Sigmoid colon (tissue), 7 donors: ENCODE data around the gene NKAIN1. TPM values are rescaled to one million over a fixed set of nuclear protein-coding genes. Genes with fewer than 3 reads are reported as not detected.
"Not testable (repeated sequence)": the region's sequence is repeated elsewhere in the genome, so short reads cannot be mapped to it uniquely, and the experiment has no call there.

Experiments used
- DNase-seq: peaks from one replicate; pipeline ENCODE4 v3.0.0-alpha.2; 2019
- H3K27ac ChIP-seq, 4 donors: fragments of 200-600 bp; sonication (generic); one replicate each; pipeline ENCODE4 v1.5.1; 2016 to 2019; ENCODE audit warnings: mild to moderate bottlenecking in 1 of 4
- H3K27me3 ChIP-seq, 3 donors: fragments of 200-600 bp; sonication (generic); one replicate each; pipeline ENCODE4 v1.5.1; 2019; ENCODE audit warnings: mild to moderate bottlenecking in 1 of 3
- H3K36me3 ChIP-seq, 4 donors: fragments of 200-600 bp; sonication (generic); one replicate each; pipeline ENCODE4 v1.5.1; 2016 to 2019
- H3K4me1 ChIP-seq, 4 donors: fragments of 200-600 bp; sonication (generic); one replicate each; pipeline ENCODE4 v1.5.1; 2017 to 2019
- H3K4me3 ChIP-seq, 4 donors: fragments of 200-600 bp; sonication (generic); one replicate each; pipeline ENCODE4 v1.5.1; 2017 to 2019; ENCODE audit warnings: mild to moderate bottlenecking in 2 of 4, moderate library complexity in 1 of 4
- H3K9me3 ChIP-seq, 4 donors: fragments of 200-600 bp in 3 of 4; sonication (generic) in 3 of 4; one replicate each; pipeline versions ENCODE4 v1.5.1 to v1.6.1; 2013 to 2019
- EP300 ChIP-seq, 4 donors: sonication (generic); formaldehyde crosslinking; IDR thresholded peaks; one replicate each; pipeline ENCODE4 v1.6.1; 2017; ENCODE audit warnings: antibody characterized with exemption in 4 of 4
- POLR2A ChIP-seq, 2 donors: fragments of 450-650 bp; IDR thresholded peaks; one replicate each; pipeline ENCODE4 v1.6.1; 2016; ENCODE audit warnings: antibody characterized with exemption in 2 of 2, mild to moderate bottlenecking in 2 of 2, moderate library complexity in 2 of 2
- POLR2AphosphoS5 ChIP-seq, 4 donors: sonication (generic); formaldehyde crosslinking; IDR thresholded peaks; one replicate each; pipeline ENCODE4 v1.6.1; 2017; ENCODE audit warnings: antibody characterized with exemption in 4 of 4
- WGBS, 2 donors: extraction: QIAGEN DNeasy Blood & Tissue Kit; methylation state at CpG; one replicate each; pipeline ENCODE4 v1.1.7; 2013; 5-methylcytosine and 5-hydroxymethylcytosine counted together
- intact Hi-C: fragments of 100-400 bp; cut with DNase I; formaldehyde crosslinking; loops from one replicate; pipeline ENCODE4 v1.15.1; 2023
- polyA plus RNA-seq, 3 donors: library from polyadenylated mRNA; stranded (reverse); fragments of 200-250 nt; gene quantifications; one replicate each; pipeline ENCODE4 v1.2.3, GENCODE V29; 2013
- total RNA-seq, 4 donors: library from RNA; depleted of rRNA; stranded (reverse); fragments of >200 nt; gene quantifications; one replicate each; pipeline ENCODE4 v1.1.0, GENCODE V29; 2016
- TF ChIP-seq, protein P1 (sequence below), 4 experiments: fragments of 450-650 bp in 3 of 4; fragments of 200-600 bp in 1 of 4; IDR thresholded peaks; one replicate each; pipeline ENCODE4 v1.5.1; 2016 to 2019; ENCODE audit warnings: antibody characterized with exemption in 4 of 4, mild to moderate bottlenecking in 3 of 4, moderate library complexity in 2 of 4
- donor health status: healthy with polysubstance abuse.
- donor health status: Bipolar disorder and iron deficiency.
- donor health status: healthy.

The NKAIN1 gene
- total and polyA plus RNA-seq, 7 donors, result 0.28 to 1.4 (median 0.35) TPM; not detected in 3

DNA sequence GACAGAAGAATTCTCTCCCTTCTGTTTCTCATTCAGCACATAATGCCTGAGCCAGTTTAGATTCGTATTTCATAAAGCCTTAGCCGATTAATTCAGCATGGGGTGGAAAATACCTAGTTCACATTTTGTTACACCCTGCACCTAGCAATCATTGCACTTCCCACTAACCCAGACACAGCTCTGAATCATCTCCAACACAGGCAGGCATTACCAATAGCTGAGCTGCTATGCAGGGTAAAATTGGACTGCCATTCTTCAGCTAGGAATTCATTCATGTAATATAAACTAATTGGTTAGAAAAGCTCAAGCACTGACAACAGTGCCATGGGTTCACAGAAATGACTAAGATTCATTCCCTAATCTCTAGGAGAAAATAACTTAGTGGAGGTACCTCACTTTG, 26.9 kb upstream of the NKAIN1 start:
- Histone ChIP-seq H3K9me3 (no peaks in the 10 kb centered on the region), H3K27ac (no peak overlapping the region), H3K27me3 (no peaks in the 10 kb centered on the region), H3K4me1 (peaks cover 0 to 5% (median 2%) of the 10 kb centered on the region in 4 donors), H3K4me3 (no peak overlapping the region), H3K36me3 (peaks cover 5 to 87% (median 39%) of the 10 kb centered on the region in 4 donors)
- WGBS, 2 donors, result 93 to 98% methylated on average over 2 of the region's 2 CpGs
- no peak for DNase-seq
- TF ChIP-seq, protein P1, sequence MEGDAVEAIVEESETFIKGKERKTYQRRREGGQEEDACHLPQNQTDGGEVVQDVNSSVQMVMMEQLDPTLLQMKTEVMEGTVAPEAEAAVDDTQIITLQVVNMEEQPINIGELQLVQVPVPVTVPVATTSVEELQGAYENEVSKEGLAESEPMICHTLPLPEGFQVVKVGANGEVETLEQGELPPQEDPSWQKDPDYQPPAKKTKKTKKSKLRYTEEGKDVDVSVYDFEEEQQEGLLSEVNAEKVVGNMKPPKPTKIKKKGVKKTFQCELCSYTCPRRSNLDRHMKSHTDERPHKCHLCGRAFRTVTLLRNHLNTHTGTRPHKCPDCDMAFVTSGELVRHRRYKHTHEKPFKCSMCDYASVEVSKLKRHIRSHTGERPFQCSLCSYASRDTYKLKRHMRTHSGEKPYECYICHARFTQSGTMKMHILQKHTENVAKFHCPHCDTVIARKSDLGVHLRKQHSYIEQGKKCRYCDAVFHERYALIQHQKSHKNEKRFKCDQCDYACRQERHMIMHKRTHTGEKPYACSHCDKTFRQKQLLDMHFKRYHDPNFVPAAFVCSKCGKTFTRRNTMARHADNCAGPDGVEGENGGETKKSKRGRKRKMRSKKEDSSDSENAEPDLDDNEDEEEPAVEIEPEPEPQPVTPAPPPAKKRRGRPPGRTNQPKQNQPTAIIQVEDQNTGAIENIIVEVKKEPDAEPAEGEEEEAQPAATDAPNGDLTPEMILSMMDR (IDR thresholded peaks at IDR 0.05), result no peak
- TF ChIP-seq POLR2AphosphoS5 (IDR thresholded peaks at IDR 0.05) (no peak), EP300 (IDR thresholded peaks at IDR 0.05) (no peak), POLR2A (IDR thresholded peaks at IDR 0.05) (no peak)
- intact Hi-C loops, result no loop called here

DNA sequence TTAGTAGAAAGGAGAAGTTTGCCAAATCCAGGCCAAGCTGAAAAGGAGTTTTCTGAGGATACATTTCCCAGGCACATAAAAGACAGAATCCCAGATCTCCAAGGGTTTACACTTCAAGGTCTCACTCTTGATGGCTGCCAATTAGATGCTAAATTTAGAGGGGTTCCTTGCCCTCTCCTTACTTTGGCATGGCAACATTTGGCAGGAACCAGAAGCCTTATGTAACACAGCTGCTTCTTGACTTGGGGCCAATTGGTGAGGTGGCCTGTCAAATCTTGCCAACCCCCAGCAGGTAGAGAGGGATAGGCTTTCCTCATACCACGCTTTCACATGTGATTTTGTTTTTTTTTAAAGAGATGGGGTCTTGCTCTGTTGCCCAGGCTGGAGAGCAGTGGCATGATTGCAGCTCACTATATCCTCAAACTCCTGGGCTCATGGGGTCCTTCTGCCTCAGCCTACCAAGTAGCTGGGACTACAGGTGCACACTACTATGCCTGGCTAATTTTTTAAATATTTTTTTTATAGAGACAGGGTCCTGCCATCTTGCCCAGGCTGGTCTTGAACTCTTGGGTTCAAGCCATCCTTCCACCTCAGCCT, 25.2 kb upstream of the NKAIN1 start:
- TF ChIP-seq EP300 (IDR thresholded peaks at IDR 0.05) (no peak), POLR2A (IDR thresholded peaks at IDR 0.05) (no peak), POLR2AphosphoS5 (IDR thresholded peaks at IDR 0.05) (no peak)
- TF ChIP-seq, protein P1 (IDR thresholded peaks at IDR 0.05), result no peak
- Histone ChIP-seq H3K9me3 (no peaks in the 10 kb centered on the region), H3K27ac (no peak overlapping the region), H3K4me3 (no peak overlapping the region), H3K27me3 (no peaks in the 10 kb centered on the region), H3K4me1 (peaks cover 0 to 5% (median 2%) of the 10 kb centered on the region in 4 donors), H3K36me3 (peaks cover 5 to 87% (median 40%) of the 10 kb centered on the region in 4 donors)
- WGBS, 2 donors, result 94 to 100% methylated on average over 1 of the region's 1 CpG
- intact Hi-C loops, result no loop called here
- no peak for DNase-seq

DNA sequence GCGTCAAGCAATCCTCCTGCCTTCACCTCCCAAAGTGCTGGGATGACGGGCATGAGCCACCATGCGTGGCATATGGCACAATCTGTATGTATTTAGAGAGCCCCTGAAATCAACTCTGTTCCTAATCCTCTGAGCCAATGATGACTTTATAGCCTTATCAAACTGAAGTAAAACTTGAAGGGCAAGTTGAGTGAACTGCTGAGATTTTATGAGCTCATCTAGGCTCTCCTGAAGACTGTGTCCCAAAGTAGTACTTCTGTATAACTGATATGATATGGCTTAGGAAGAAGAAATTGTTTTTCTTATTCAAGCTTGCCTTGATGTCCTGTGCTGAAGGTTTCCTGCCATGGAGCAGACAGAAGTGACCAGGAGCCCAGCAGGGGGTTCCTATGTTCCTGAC, 23.7 kb upstream of the NKAIN1 start:
- Histone ChIP-seq H3K4me3 (no peak overlapping the region), H3K27ac (no peak overlapping the region), H3K27me3 (no peaks in the 10 kb centered on the region), H3K36me3 (peaks cover 0 to 87% (median 44%) of the 10 kb centered on the region in 4 donors), H3K9me3 (no peaks in the 10 kb centered on the region), H3K4me1 (peaks cover 0 to 5% (median 2%) of the 10 kb centered on the region in 4 donors)
- WGBS, 2 donors, result 30 to 76% methylated on average over 3 of the region's 3 CpGs
- TF ChIP-seq EP300 (IDR thresholded peaks at IDR 0.05), result no peak
- TF ChIP-seq, protein P1 (IDR thresholded peaks at IDR 0.05), result no peak
- no peak for TF ChIP-seq POLR2AphosphoS5 (IDR thresholded peaks at IDR 0.05)
- TF ChIP-seq POLR2A (IDR thresholded peaks at IDR 0.05), result no peak
- no peak for DNase-seq
- intact Hi-C loops, result no loop called here

DNA sequence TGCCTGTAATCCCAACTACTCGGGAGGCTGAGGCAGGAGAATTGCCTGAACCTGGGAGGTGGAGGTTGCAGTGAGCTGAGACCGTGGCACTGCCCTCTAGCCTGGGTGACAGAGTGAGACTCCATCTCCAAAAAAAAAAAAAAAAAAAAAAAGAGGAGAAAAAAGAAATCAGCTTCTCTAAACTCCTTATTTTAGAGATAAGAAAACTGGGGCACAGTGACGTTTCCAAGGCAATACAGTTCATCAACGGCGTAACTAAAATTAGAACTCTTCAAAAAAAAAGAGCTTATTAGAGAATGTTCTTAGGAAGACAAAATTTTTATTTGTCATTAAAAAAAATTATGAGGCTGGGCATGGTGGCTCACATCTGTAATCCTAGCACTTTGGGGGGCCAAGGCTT, 22.7 kb upstream of the NKAIN1 start:
- H3K27ac ChIP-seq, H3K9me3 ChIP-seq, H3K4me3 ChIP-seq, DNase-seq, intact Hi-C loops, H3K4me1 ChIP-seq, H3K27me3 ChIP-seq: not testable (repeated sequence)
- peaks cover 0 to 87% (median 46%) of the 10 kb centered on the region in 4 donors for H3K36me3 ChIP-seq
- WGBS, 2 donors, result 94% methylated on average over 5 of the region's 5 CpGs

DNA sequence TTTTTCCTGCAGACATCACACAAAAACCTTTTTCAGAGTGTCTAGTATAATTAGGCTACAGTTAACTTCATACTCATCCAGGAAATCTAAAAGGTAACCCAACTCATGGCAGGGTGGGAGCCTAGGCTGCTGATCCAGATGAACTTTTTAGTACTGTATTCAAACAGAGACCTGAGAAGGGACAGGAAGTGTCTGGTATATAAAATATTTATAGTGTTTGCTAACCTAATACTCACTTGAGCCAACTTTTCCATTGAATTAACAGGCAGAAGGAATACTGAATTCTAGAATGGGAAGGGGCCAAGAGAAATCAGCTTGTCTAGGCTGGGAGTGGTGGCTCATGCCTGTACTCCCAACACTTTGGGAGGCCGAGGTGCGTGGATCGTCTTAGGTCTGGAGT, 22.2 kb upstream of the NKAIN1 start:
- no peaks in the 10 kb centered on the region for H3K27me3 ChIP-seq
- peaks cover 0 to 87% (median 44%) of the 10 kb centered on the region in 4 donors for H3K36me3 ChIP-seq
- intact Hi-C loops, result no loop called here
- no peaks in the 10 kb centered on the region for H3K9me3 ChIP-seq
- no peak overlapping the region for H3K4me3 ChIP-seq
- DNase-seq, result no peak
- WGBS, 2 donors, result 96 to 100% methylated on average over 3 of the region's 3 CpGs
- H3K4me1 ChIP-seq, result peaks cover 0 to 5% (median 2%) of the 10 kb centered on the region in 4 donors
- TF ChIP-seq POLR2A (IDR thresholded peaks at IDR 0.05) (no peak), POLR2AphosphoS5 (IDR thresholded peaks at IDR 0.05) (no peak), EP300 (IDR thresholded peaks at IDR 0.05) (no peak)
- TF ChIP-seq, protein P1 (IDR thresholded peaks at IDR 0.05), result no peak
- no peak overlapping the region for H3K27ac ChIP-seq
